ENCODE results near the gene HYAL4. TPM values are rescaled to one million over a fixed set of nuclear protein-coding genes. Genes with fewer than 3 reads are reported as not detected.

HYAL4 gene
- total and polyA plus RNA-seq, 4 experiments from 2014 or later: not detected

- H3K9me3 ChIP-seq (ENCODE audit: control insufficient read depth in 1 of 2, low read length in 2 of 2): no peaks in the 10 kb centered on the region
- Mint-ChIP-seq H3K4me1 (no peaks in the 10 kb centered on the region), H3K36me3 (no peaks in the 10 kb centered on the region), H3K9me3 (no peaks in the 10 kb centered on the region), H3K27me3 (peaks cover 5% of the 10 kb centered on the region in 2 donors), H3K4me3 (no peak overlapping the region), H3K27ac (no peak overlapping the region)
- DNase-seq: no peak
- no peak overlapping the region for H3K4me3 ChIP-seq (ENCODE audit: low read length in 2 of 2)
- no peaks in the 10 kb centered on the region for H3K27me3 ChIP-seq (ENCODE audit: insufficient read depth, low read length)
- ChIA-PET CTCF (ENCODE audit: partially characterized antibody) (no interaction called here), POLR2A (ENCODE audit: partially characterized antibody) (no interaction called here)
- intact Hi-C loops (cut with micrococcal nuclease): no loop called here
- no peaks in the 10 kb centered on the region for H3K4me1 ChIP-seq (ENCODE audit: insufficient read depth, low read length)
- no peak overlapping the region for H3K27ac ChIP-seq (ENCODE audit: low read depth, low read length)
- no peaks in the 10 kb centered on the region for H3K36me3 ChIP-seq (ENCODE audit: insufficient read depth, low read length)
These were observed 17.8 kb downstream of the HYAL4 start for GRCh38 chr7:123862775-123863174.

GRCh38 chr7:123863461-123863860 is 18.5 kb downstream of the HYAL4 start:
- DNase-seq: no peak
- intact Hi-C loops (cut with micrococcal nuclease): no loop called here
- no peak overlapping the region for H3K4me3 ChIP-seq (ENCODE audit: low read length in 2 of 2)
- H3K27me3 Mint-ChIP-seq: peaks cover 5% of the 10 kb centered on the region in 2 donors
- H3K27ac Mint-ChIP-seq: peak overlapping the region in 1 of 7 donors; percentile 32
- ChIA-PET POLR2A (ENCODE audit: partially characterized antibody) (no interaction called here), CTCF (ENCODE audit: partially characterized antibody) (interaction anchor here (1.1 to 3.8 kb wide), 4 partner anchors 16 to 228 kb away, joined by 3 to 42 read pairs (median 12); no protein-coding TSS in a partner anchor)
- no peaks in the 10 kb centered on the region for H3K4me1 Mint-ChIP-seq
- no peaks in the 10 kb centered on the region for H3K36me3 Mint-ChIP-seq
- no peaks in the 10 kb centered on the region for H3K27me3 ChIP-seq (ENCODE audit: insufficient read depth, low read length)
- H3K9me3 Mint-ChIP-seq: no peaks in the 10 kb centered on the region
- H3K9me3 ChIP-seq (ENCODE audit: control insufficient read depth in 1 of 2, low read length in 2 of 2): no peaks in the 10 kb centered on the region
- H3K4me1 ChIP-seq (ENCODE audit: insufficient read depth, low read length): no peaks in the 10 kb centered on the region
- no peak overlapping the region for H3K27ac ChIP-seq (ENCODE audit: low read depth, low read length)
- no peaks in the 10 kb centered on the region for H3K36me3 ChIP-seq (ENCODE audit: insufficient read depth, low read length)
- H3K4me3 Mint-ChIP-seq: no peak overlapping the region

GRCh38 chr7:123864012-123864411 is 19.0 kb downstream of the HYAL4 start:
- ChIA-PET POLR2A (ENCODE audit: partially characterized antibody) (no interaction called here), CTCF (ENCODE audit: partially characterized antibody) (interaction anchor here (0.6 to 3.8 kb wide), 9 partner anchors 15 to 233 kb away, joined by 3 to 42 read pairs (median 6); no protein-coding TSS in a partner anchor)
- peaks cover 5% of the 10 kb centered on the region in 2 donors for H3K27me3 Mint-ChIP-seq
- no peaks in the 10 kb centered on the region for H3K9me3 ChIP-seq (ENCODE audit: control insufficient read depth in 1 of 2, low read length in 2 of 2)
- H3K27ac ChIP-seq (ENCODE audit: low read depth, low read length): no peak overlapping the region
- H3K36me3 Mint-ChIP-seq: no peaks in the 10 kb centered on the region
- H3K4me1 ChIP-seq (ENCODE audit: insufficient read depth, low read length): no peaks in the 10 kb centered on the region
- no peaks in the 10 kb centered on the region for H3K36me3 ChIP-seq (ENCODE audit: insufficient read depth, low read length)
- H3K4me3 Mint-ChIP-seq: no peak overlapping the region
- H3K27me3 ChIP-seq (ENCODE audit: insufficient read depth, low read length): no peaks in the 10 kb centered on the region
- no peak for DNase-seq
- no peak overlapping the region for H3K4me3 ChIP-seq (ENCODE audit: low read length in 2 of 2)
- intact Hi-C loops (cut with micrococcal nuclease): loop anchor here (2.0 kb wide), 2 partner anchors 65 to 283 kb away; no protein-coding TSS in a partner anchor
- H3K9me3 Mint-ChIP-seq: no peaks in the 10 kb centered on the region
- no peak overlapping the region for H3K27ac Mint-ChIP-seq
- no peaks in the 10 kb centered on the region for H3K4me1 Mint-ChIP-seq

- H3K27me3 Mint-ChIP-seq: peaks cover 5 to 7% of the 10 kb centered on the region in 2 donors
- intact Hi-C loops (cut with micrococcal nuclease): loop anchor here (2.0 kb wide), 2 partner anchors 66 to 284 kb away; no protein-coding TSS in a partner anchor
- CTCF ChIA-PET (ENCODE audit: partially characterized antibody): interaction anchor here (0.6 to 3.8 kb wide), 15 partner anchors 15 to 240 kb away, joined by 3 to 42 read pairs (median 5); no protein-coding TSS in a partner anchor
These were observed 19.5 kb downstream of the HYAL4 start for GRCh38 chr7:123864436-123864835.

GRCh38 chr7:123864966-123865365 is 20.0 kb downstream of the HYAL4 start:
- intact Hi-C loops (cut with micrococcal nuclease): loop anchor here (1.0 to 2.0 kb wide), 5 partner anchors 66 to 371 kb away; no protein-coding TSS in a partner anchor
- no peaks in the 10 kb centered on the region for H3K9me3 Mint-ChIP-seq
- ChIA-PET CTCF (ENCODE audit: partially characterized antibody) (interaction anchor here (0.8 to 3.8 kb wide), 19 partner anchors 14 to 240 kb away, joined by 3 to 42 read pairs (median 5); no protein-coding TSS in a partner anchor), POLR2A (ENCODE audit: partially characterized antibody) (no interaction called here)
- no peak overlapping the region for H3K4me3 Mint-ChIP-seq
- H3K27ac ChIP-seq (ENCODE audit: low read depth, low read length): no peak overlapping the region
- no peaks in the 10 kb centered on the region for H3K36me3 Mint-ChIP-seq
- no peak overlapping the region for H3K4me3 ChIP-seq (ENCODE audit: low read length in 2 of 2)
- no peaks in the 10 kb centered on the region for H3K36me3 ChIP-seq (ENCODE audit: insufficient read depth, low read length)
- H3K27me3 ChIP-seq (ENCODE audit: insufficient read depth, low read length): no peaks in the 10 kb centered on the region
- H3K9me3 ChIP-seq (ENCODE audit: control insufficient read depth in 1 of 2, low read length in 2 of 2): no peaks in the 10 kb centered on the region
- no peak for DNase-seq
- no peaks in the 10 kb centered on the region for H3K4me1 ChIP-seq (ENCODE audit: insufficient read depth, low read length)
- no peak overlapping the region for H3K27ac Mint-ChIP-seq
- no peaks in the 10 kb centered on the region for H3K4me1 Mint-ChIP-seq
- peaks cover 5 to 7% of the 10 kb centered on the region in 2 donors for H3K27me3 Mint-ChIP-seq

More at GRCh38 chr7:123864436-123864835, 19.5 kb downstream of the HYAL4 start:
- H3K9me3 Mint-ChIP-seq: no peaks in the 10 kb centered on the region
- no peaks in the 10 kb centered on the region for H3K9me3 ChIP-seq (ENCODE audit: control insufficient read depth in 1 of 2, low read length in 2 of 2)
- no peaks in the 10 kb centered on the region for H3K4me1 Mint-ChIP-seq
- POLR2A ChIA-PET (ENCODE audit: partially characterized antibody): no interaction called here
- no peaks in the 10 kb centered on the region for H3K36me3 Mint-ChIP-seq
- no peak overlapping the region for H3K4me3 Mint-ChIP-seq
- no peak for DNase-seq
- peak overlapping the region in 1 of 7 donors; percentile 25 for H3K27ac Mint-ChIP-seq
- no peaks in the 10 kb centered on the region for H3K4me1 ChIP-seq (ENCODE audit: insufficient read depth, low read length)
- H3K27ac ChIP-seq (ENCODE audit: low read depth, low read length): no peak overlapping the region
- no peaks in the 10 kb centered on the region for H3K27me3 ChIP-seq (ENCODE audit: insufficient read depth, low read length)
- no peaks in the 10 kb centered on the region for H3K36me3 ChIP-seq (ENCODE audit: insufficient read depth, low read length)
- no peak overlapping the region for H3K4me3 ChIP-seq (ENCODE audit: low read length in 2 of 2)

GRCh38 chr7:123865517-123866117 is 20.6 kb downstream of the HYAL4 start:
- Mint-ChIP-seq H3K4me1 (no peaks in the 10 kb centered on the region), H3K27ac (no peak overlapping the region), H3K36me3 (no peaks in the 10 kb centered on the region), H3K9me3 (no peaks in the 10 kb centered on the region), H3K27me3 (peaks cover 5 to 7% of the 10 kb centered on the region in 2 donors), H3K4me3 (no peak overlapping the region)
- no peaks in the 10 kb centered on the region for H3K36me3 ChIP-seq (ENCODE audit: insufficient read depth, low read length)
- peak; percentile 33 to 55 (median 40) for DNase-seq
- ChIA-PET CTCF (ENCODE audit: partially characterized antibody) (interaction anchor here (0.8 to 3.8 kb wide), 18 partner anchors 13 to 241 kb away, joined by 3 to 42 read pairs (median 5); no protein-coding TSS in a partner anchor), POLR2A (ENCODE audit: partially characterized antibody) (no interaction called here)
- H3K4me3 ChIP-seq (ENCODE audit: low read length in 2 of 2): no peak overlapping the region
- no peaks in the 10 kb centered on the region for H3K9me3 ChIP-seq (ENCODE audit: control insufficient read depth in 1 of 2, low read length in 2 of 2)
- intact Hi-C loops (cut with micrococcal nuclease): loop anchor here (1.0 to 2.0 kb wide), 5 partner anchors 67 to 371 kb away; no protein-coding TSS in a partner anchor
- H3K27me3 ChIP-seq (ENCODE audit: insufficient read depth, low read length): no peaks in the 10 kb centered on the region
- H3K27ac ChIP-seq (ENCODE audit: low read depth, low read length): no peak overlapping the region
- no peaks in the 10 kb centered on the region for H3K4me1 ChIP-seq (ENCODE audit: insufficient read depth, low read length)

GRCh38 chr7:123867225-123867624 is 22.3 kb downstream of the HYAL4 start:
- Histone ChIP-seq H3K4me1 (ENCODE audit: insufficient read depth, low read length) (no peaks in the 10 kb centered on the region), H3K27ac (ENCODE audit: low read depth, low read length) (no peak overlapping the region), H3K27me3 (ENCODE audit: insufficient read depth, low read length) (no peaks in the 10 kb centered on the region), H3K4me3 (ENCODE audit: low read length in 2 of 2) (no peak overlapping the region), H3K36me3 (ENCODE audit: insufficient read depth, low read length) (no peaks in the 10 kb centered on the region), H3K9me3 (ENCODE audit: control insufficient read depth in 1 of 2, low read length in 2 of 2) (no peaks in the 10 kb centered on the region)
- intact Hi-C loops (cut with micrococcal nuclease): no loop called here
- POLR2A ChIA-PET (ENCODE audit: partially characterized antibody): no interaction called here
- no peaks in the 10 kb centered on the region for H3K36me3 Mint-ChIP-seq
- H3K27me3 Mint-ChIP-seq: peaks cover 7 to 8% of the 10 kb centered on the region in 2 donors
- peaks cover 0 to 2% (median 1%) of the 10 kb centered on the region in 4 donors for H3K4me1 Mint-ChIP-seq
- H3K9me3 Mint-ChIP-seq: no peaks in the 10 kb centered on the region
- CTCF ChIA-PET (ENCODE audit: partially characterized antibody): no interaction called here
- H3K27ac Mint-ChIP-seq: no peak overlapping the region
- no peak overlapping the region for H3K4me3 Mint-ChIP-seq
- no peak for DNase-seq

Measured in CD4-positive, alpha-beta memory T cell (primary cell).